ENCODE results near the gene NISCH. TPM values are rescaled to one million over a fixed set of nuclear protein-coding genes. Genes with fewer than 3 reads are reported as not detected.
A peak's percentile ranks its signal among the peaks of the same experiment; 100 is the strongest.

The NISCH gene
- polyA plus RNA-seq, 1 experiment = 71.0 TPM

- Histone ChIP-seq H3K27ac (ENCODE audit: low read depth, low read length) (no peak overlapping the region), H3K4me3 (ENCODE audit: low read depth, low read length) (no peak overlapping the region), H3K9me3 (ENCODE audit: control insufficient read depth, insufficient read depth, low read length) (no peaks in the 10 kb centered on the region), H3K27me3 (ENCODE audit: control insufficient read depth, insufficient read depth, low read length) (no peaks in the 10 kb centered on the region)
- CTCF ChIA-PET = interaction anchor here (0.6 to 2.3 kb wide), 5 partner anchors 13 to 185 kb away, joined by 3 to 13 read pairs (median 7); no protein-coding TSS in a partner anchor
- POLR2A ChIA-PET = interaction anchor here (0.6 to 0.7 kb wide), 2 partner anchors 30 to 197 kb away, joined by 4 read pairs; no protein-coding TSS in a partner anchor
- no peak for TF ChIP-seq CTCF (IDR thresholded peaks at IDR 0.05; ENCODE audit: low read depth, low read length)
- DNase-seq (ENCODE audit: low read depth, low spot score) = no peak
Observed at GRCh38 chr3:52415800-52416199, 39.6 kb upstream of the NISCH start.

- CTCF ChIA-PET = interaction anchor here (2.3 to 2.7 kb wide), 2 partner anchors 8 kb away, joined by 12 read pairs; no protein-coding TSS in a partner anchor
- no peak for TF ChIP-seq CTCF (IDR thresholded peaks at IDR 0.05; ENCODE audit: low read depth, low read length)
- Histone ChIP-seq H3K9me3 (ENCODE audit: control insufficient read depth, insufficient read depth, low read length) (no peaks in the 10 kb centered on the region), H3K27me3 (ENCODE audit: control insufficient read depth, insufficient read depth, low read length) (peaks cover 3% of the 10 kb centered on the region), H3K4me3 (ENCODE audit: low read depth, low read length) (no peak overlapping the region), H3K27ac (ENCODE audit: low read depth, low read length) (no peak overlapping the region)
- DNase-seq (ENCODE audit: low read depth, low spot score) = no peak
- POLR2A ChIA-PET = no interaction called here
Observed at GRCh38 chr3:52420388-52420787, 35.0 kb upstream of the NISCH start.

- H3K9me3 ChIP-seq (ENCODE audit: control insufficient read depth, insufficient read depth, low read length) = no peaks in the 10 kb centered on the region
- ChIA-PET CTCF (interaction anchor here (1.3 to 14.6 kb wide), 3 partner anchors 10 to 24 kb away, joined by 6 to 359 read pairs (median 12); partner anchors contain the start of gene SEMA3G), POLR2A (no interaction called here)
- no peak for DNase-seq (ENCODE audit: low read depth, low spot score)
- peaks cover 3% of the 10 kb centered on the region for H3K27me3 ChIP-seq (ENCODE audit: control insufficient read depth, insufficient read depth, low read length)
- H3K4me3 ChIP-seq (ENCODE audit: low read depth, low read length) = no peak overlapping the region
- no peak overlapping the region for H3K27ac ChIP-seq (ENCODE audit: low read depth, low read length)
- TF ChIP-seq CTCF (IDR thresholded peaks at IDR 0.05; ENCODE audit: low read depth, low read length) = no peak
Observed at GRCh38 chr3:52422669-52423068, 32.7 kb upstream of the NISCH start.

GRCh38 chr3:52423173-52423572, 32.2 kb upstream of the NISCH start:
- no peak for TF ChIP-seq CTCF (IDR thresholded peaks at IDR 0.05; ENCODE audit: low read depth, low read length)
- ChIA-PET POLR2A (no interaction called here), CTCF (interaction anchor here (1.3 to 14.6 kb wide), 2 partner anchors 11 to 24 kb away, joined by 6 to 359 read pairs; partner anchors contain the start of gene SEMA3G)
- no peaks in the 10 kb centered on the region for H3K9me3 ChIP-seq (ENCODE audit: control insufficient read depth, insufficient read depth, low read length)
- no peak overlapping the region for H3K4me3 ChIP-seq (ENCODE audit: low read depth, low read length)
- peaks cover 3% of the 10 kb centered on the region for H3K27me3 ChIP-seq (ENCODE audit: control insufficient read depth, insufficient read depth, low read length)
- DNase-seq (ENCODE audit: low read depth, low spot score) = no peak
- H3K27ac ChIP-seq (ENCODE audit: low read depth, low read length) = no peak overlapping the region

- CTCF ChIA-PET = interaction anchor here (0.5 to 14.6 kb wide), 12 partner anchors 8 to 225 kb away, joined by 3 to 359 read pairs (median 8); partner anchors contain the start of genes SEMA3G and TNNC1
- peak; percentile 71 for DNase-seq (ENCODE audit: low read depth, low spot score)
- Histone ChIP-seq H3K4me3 (ENCODE audit: low read depth, low read length) (no peak overlapping the region), H3K27me3 (ENCODE audit: control insufficient read depth, insufficient read depth, low read length) (peaks cover 8% of the 10 kb centered on the region), H3K27ac (ENCODE audit: low read depth, low read length) (no peak overlapping the region), H3K9me3 (ENCODE audit: control insufficient read depth, insufficient read depth, low read length) (no peaks in the 10 kb centered on the region)
- POLR2A ChIA-PET = interaction anchor here (0.6 kb wide), 1 partner anchor 192 kb away, joined by 6 read pairs; no protein-coding TSS in a partner anchor
- peak; percentile 89 for TF ChIP-seq CTCF (IDR thresholded peaks at IDR 0.05; ENCODE audit: low read depth, low read length)
Observed at GRCh38 chr3:52428151-52429005, 27.0 kb upstream of the NISCH start.
